ENCODE measurements around the gene MYO3A.

The MYO3A gene

DNA sequence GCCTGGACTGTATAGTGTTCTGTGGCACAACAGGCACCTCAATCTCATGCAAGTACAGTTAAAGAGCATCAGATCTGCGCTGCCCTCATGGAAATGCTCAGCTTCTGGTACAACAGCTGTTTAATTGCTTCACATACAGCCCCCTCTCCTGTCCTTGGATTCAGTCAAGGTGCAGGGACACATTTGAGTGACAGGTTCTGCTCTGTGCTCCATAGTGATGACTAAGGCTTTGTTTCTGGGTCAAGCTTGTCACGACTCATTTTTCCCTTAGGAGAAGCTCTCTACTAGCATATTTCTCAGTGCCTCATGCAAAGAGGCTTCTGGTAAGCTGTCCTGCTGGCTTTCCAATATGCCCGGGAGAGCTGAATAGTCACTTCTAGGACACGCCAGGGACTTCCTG, 26.8 kb upstream of the MYO3A start:
- no peak overlapping the region for H3K23ac ChIP-seq (ENCODE audit: low read depth, low read length, poor library complexity)
- no peak overlapping the region for H3K27ac ChIP-seq (replicated peaks; ENCODE audit: low read length)
- no peak overlapping the region for H2BK5ac ChIP-seq (ENCODE audit: low read length)
- H3K9me3 ChIP-seq (replicated peaks in 1 of 2; ENCODE audit: control insufficient read depth in 2 of 2, insufficient read depth in 1 of 2, low read depth in 1 of 2, low read length in 2 of 2): peaks cover 0 to 2% of the 10 kb centered on the region in 2 donors
- peak overlapping the region; percentile 63 for H3K14ac ChIP-seq (ENCODE audit: low read length)
- H3K4ac ChIP-seq (ENCODE audit: low read length): no peak overlapping the region
- H2AFZ ChIP-seq (ENCODE audit: low read length): no peak overlapping the region
- H2BK120ac ChIP-seq (ENCODE audit: low read depth, low read length): no peak overlapping the region
- no peaks in the 10 kb centered on the region for H3K36me3 ChIP-seq (replicated peaks in 1 of 2; ENCODE audit: control insufficient read depth in 2 of 2, insufficient read depth in 2 of 2, low read length in 2 of 2)
- no peaks in the 10 kb centered on the region for H3K79me1 ChIP-seq (ENCODE audit: low read depth, low read length)
- H3K9ac ChIP-seq (ENCODE audit: low read depth, low read length, poor library complexity): no peak overlapping the region
- H2BK12ac ChIP-seq (ENCODE audit: low read length): no peak overlapping the region
- H3K18ac ChIP-seq (ENCODE audit: low read length): peak overlapping the region; percentile 57
- no peak overlapping the region for H4K8ac ChIP-seq (ENCODE audit: low read depth, low read length)
- no peak overlapping the region for H4K91ac ChIP-seq (ENCODE audit: low read depth, low read length, poor library complexity)
- peak overlapping the region; percentile 52 for H2AK5ac ChIP-seq (ENCODE audit: low read depth, low read length)
- no peaks in the 10 kb centered on the region for H3K27me3 ChIP-seq (ENCODE audit: control insufficient read depth in 3 of 3, insufficient read depth in 3 of 3, low read depth in 1 of 3, low read length in 3 of 3)
- no peak overlapping the region for H3K4me2 ChIP-seq (ENCODE audit: insufficient read depth, low read length, poor library complexity, severe bottlenecking)
- no CpG with 5 or more reads among the region's 4 CpGs for WGBS, 2 donors (ENCODE audit: extremely low coverage in 2 of 2, insufficient read length in 2 of 2, insufficient replicate concordance in 1 of 2)
- H3K4me1 ChIP-seq (ENCODE audit: control insufficient read depth in 2 of 2, insufficient read depth in 1 of 2, low read depth in 1 of 2, low read length in 2 of 2): peaks cover 0 to 2% of the 10 kb centered on the region in 2 donors
- no peak for DNase-seq (ENCODE audit: low spot score)
- H3K4me3 ChIP-seq (ENCODE audit: low read length in 2 of 2): no peak overlapping the region
- no peak overlapping the region for H2BK15ac ChIP-seq (ENCODE audit: low read length)

GRCh38 chr10:25912866-25913265, 21.2 kb upstream of the MYO3A start:
- H3K36me3 ChIP-seq (replicated peaks in 1 of 2; ENCODE audit: control insufficient read depth in 2 of 2, insufficient read depth in 2 of 2, low read length in 2 of 2): no peaks in the 10 kb centered on the region
- H3K4me3 ChIP-seq (ENCODE audit: low read length in 2 of 2): no peak overlapping the region
- peaks cover 0 to 5% of the 10 kb centered on the region in 2 donors for H3K9me3 ChIP-seq (replicated peaks in 1 of 2; ENCODE audit: control insufficient read depth in 2 of 2, insufficient read depth in 1 of 2, low read depth in 1 of 2, low read length in 2 of 2)
- H4K91ac ChIP-seq (ENCODE audit: low read depth, low read length, poor library complexity): no peak overlapping the region
- H2BK120ac ChIP-seq (ENCODE audit: low read depth, low read length): no peak overlapping the region
- no peak overlapping the region for H2BK15ac ChIP-seq (ENCODE audit: low read length)
- no peak overlapping the region for H2AFZ ChIP-seq (ENCODE audit: low read length)
- no peak overlapping the region for H2AK5ac ChIP-seq (ENCODE audit: low read depth, low read length)
- peaks cover 1 to 3% of the 10 kb centered on the region in 2 donors for H3K4me1 ChIP-seq (ENCODE audit: control insufficient read depth in 2 of 2, insufficient read depth in 1 of 2, low read depth in 1 of 2, low read length in 2 of 2)
- H4K8ac ChIP-seq (ENCODE audit: low read depth, low read length): no peak overlapping the region
- H3K4me2 ChIP-seq (ENCODE audit: insufficient read depth, low read length, poor library complexity, severe bottlenecking): no peak overlapping the region
- DNase-seq (ENCODE audit: low spot score): no peak
- H3K9ac ChIP-seq (ENCODE audit: low read depth, low read length, poor library complexity): no peak overlapping the region
- H3K79me1 ChIP-seq (ENCODE audit: low read depth, low read length): no peaks in the 10 kb centered on the region
- H2BK12ac ChIP-seq (ENCODE audit: low read length): no peak overlapping the region
- no peak overlapping the region for H3K27ac ChIP-seq (replicated peaks; ENCODE audit: low read length)
- H3K27me3 ChIP-seq (ENCODE audit: control insufficient read depth in 3 of 3, insufficient read depth in 3 of 3, low read depth in 1 of 3, low read length in 3 of 3): no peaks in the 10 kb centered on the region
- H3K23ac ChIP-seq (ENCODE audit: low read depth, low read length, poor library complexity): no peak overlapping the region
- no peak overlapping the region for H3K18ac ChIP-seq (ENCODE audit: low read length)
- H2BK5ac ChIP-seq (ENCODE audit: low read length): no peak overlapping the region
- H3K14ac ChIP-seq (ENCODE audit: low read length): no peak overlapping the region
- H3K4ac ChIP-seq (ENCODE audit: low read length): no peak overlapping the region
- no CpG with 5 or more reads among the region's 2 CpGs for WGBS, 2 donors (ENCODE audit: extremely low coverage in 2 of 2, insufficient read length in 2 of 2, insufficient replicate concordance in 1 of 2)

DNA sequence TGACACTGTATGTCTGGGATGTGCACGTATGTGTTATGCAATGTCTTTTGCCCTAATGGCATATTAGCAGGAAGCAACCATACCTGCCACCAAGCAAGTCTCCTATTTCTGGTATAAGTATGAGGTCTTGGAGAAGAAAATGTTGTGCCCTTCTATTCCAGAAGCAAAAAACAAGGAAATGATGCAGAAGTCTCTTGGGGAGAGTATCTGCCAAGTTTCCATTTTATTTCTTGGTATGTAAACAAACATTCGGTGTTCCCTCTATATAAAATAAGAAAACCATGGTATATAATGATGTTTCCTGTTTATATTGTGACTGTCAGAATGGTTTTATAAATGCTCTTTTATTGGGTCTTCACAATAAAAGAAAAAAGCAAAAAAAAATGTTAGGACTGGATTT, 19.3 kb upstream of the MYO3A start:
- Histone ChIP-seq H3K18ac (ENCODE audit: low read length) (no peak overlapping the region), H3K4me2 (ENCODE audit: insufficient read depth, low read length, poor library complexity, severe bottlenecking) (no peak overlapping the region), H3K27ac (replicated peaks; ENCODE audit: low read length) (no peak overlapping the region), H2BK5ac (ENCODE audit: low read length) (no peak overlapping the region), H2AK5ac (ENCODE audit: low read depth, low read length) (no peak overlapping the region), H3K79me1 (ENCODE audit: low read depth, low read length) (no peaks in the 10 kb centered on the region), H3K14ac (ENCODE audit: low read length) (no peak overlapping the region), H3K4me1 (ENCODE audit: control insufficient read depth in 2 of 2, insufficient read depth in 1 of 2, low read depth in 1 of 2, low read length in 2 of 2) (peaks cover 1 to 3% of the 10 kb centered on the region in 2 donors), H4K91ac (ENCODE audit: low read depth, low read length, poor library complexity) (no peak overlapping the region), H2BK120ac (ENCODE audit: low read depth, low read length) (no peak overlapping the region), H2BK12ac (ENCODE audit: low read length) (no peak overlapping the region), H2AFZ (ENCODE audit: low read length) (no peak overlapping the region), H3K9ac (ENCODE audit: low read depth, low read length, poor library complexity) (no peak overlapping the region), H3K27me3 (ENCODE audit: control insufficient read depth in 3 of 3, insufficient read depth in 3 of 3, low read depth in 1 of 3, low read length in 3 of 3) (no peaks in the 10 kb centered on the region), H2BK15ac (ENCODE audit: low read length) (no peak overlapping the region), H3K9me3 (replicated peaks in 1 of 2; ENCODE audit: control insufficient read depth in 2 of 2, insufficient read depth in 1 of 2, low read depth in 1 of 2, low read length in 2 of 2) (peaks cover 0 to 5% of the 10 kb centered on the region in 2 donors), H3K4me3 (ENCODE audit: low read length in 2 of 2) (no peak overlapping the region), H4K8ac (ENCODE audit: low read depth, low read length) (no peak overlapping the region), H3K23ac (ENCODE audit: low read depth, low read length, poor library complexity) (no peak overlapping the region), H3K4ac (ENCODE audit: low read length) (no peak overlapping the region), H3K36me3 (replicated peaks in 1 of 2; ENCODE audit: control insufficient read depth in 2 of 2, insufficient read depth in 2 of 2, low read length in 2 of 2) (no peaks in the 10 kb centered on the region)
- no peak for DNase-seq (ENCODE audit: low spot score)
- no CpG with 5 or more reads among the region's 2 CpGs for WGBS, 2 donors (ENCODE audit: extremely low coverage in 2 of 2, insufficient read length in 2 of 2, insufficient replicate concordance in 1 of 2)

DNA sequence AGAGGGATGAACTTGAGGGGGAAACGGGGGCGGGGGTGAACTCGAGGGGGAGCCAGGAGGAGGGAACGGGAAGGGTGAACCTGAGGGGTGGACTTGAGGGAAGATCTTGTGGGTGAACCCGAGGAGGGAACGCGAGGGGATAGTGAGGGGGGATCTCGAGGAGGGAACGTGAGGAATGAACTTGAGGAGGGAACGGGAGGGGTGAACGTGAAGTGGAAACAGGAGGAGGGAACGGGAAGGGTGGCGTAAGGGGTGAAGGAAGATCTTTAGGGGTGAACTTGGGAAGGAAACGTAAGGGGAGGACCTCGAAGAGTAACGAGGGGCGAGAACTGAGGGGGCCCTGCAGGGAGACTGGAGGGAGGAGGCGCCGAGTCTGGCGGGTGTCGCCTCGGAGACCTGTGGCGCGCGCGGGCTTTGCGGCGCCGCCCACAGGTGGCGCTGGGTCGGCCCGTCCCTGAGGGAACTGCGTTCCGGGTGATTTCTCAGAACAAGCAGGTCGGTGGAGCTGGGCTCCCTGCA, 651 bp downstream of the MYO3A start:
- Histone ChIP-seq H3K23ac (ENCODE audit: low read depth, low read length, poor library complexity) (no peak overlapping the region), H3K36me3 (replicated peaks in 1 of 2; ENCODE audit: control insufficient read depth in 2 of 2, insufficient read depth in 2 of 2, low read length in 2 of 2) (no peaks in the 10 kb centered on the region), H3K4me2 (ENCODE audit: insufficient read depth, low read length, poor library complexity, severe bottlenecking) (peak overlapping the region; percentile 90), H3K4me1 (ENCODE audit: control insufficient read depth in 2 of 2, insufficient read depth in 1 of 2, low read depth in 1 of 2, low read length in 2 of 2) (peaks cover 0 to 5% of the 10 kb centered on the region in 2 donors), H2BK5ac (ENCODE audit: low read length) (no peak overlapping the region), H4K8ac (ENCODE audit: low read depth, low read length) (no peak overlapping the region), H3K18ac (ENCODE audit: low read length) (no peak overlapping the region), H3K27ac (replicated peaks; ENCODE audit: low read length) (no peak overlapping the region), H2AK5ac (ENCODE audit: low read depth, low read length) (no peak overlapping the region), H3K9me3 (replicated peaks in 1 of 2; ENCODE audit: control insufficient read depth in 2 of 2, insufficient read depth in 1 of 2, low read depth in 1 of 2, low read length in 2 of 2) (no peaks in the 10 kb centered on the region), H3K4ac (ENCODE audit: low read length) (no peak overlapping the region), H4K91ac (ENCODE audit: low read depth, low read length, poor library complexity) (no peak overlapping the region), H3K9ac (ENCODE audit: low read depth, low read length, poor library complexity) (peak overlapping the region; percentile 77), H3K27me3 (ENCODE audit: control insufficient read depth in 3 of 3, insufficient read depth in 3 of 3, low read depth in 1 of 3, low read length in 3 of 3) (peaks cover 6 to 32% (median 18%) of the 10 kb centered on the region in 3 experiments), H3K79me1 (ENCODE audit: low read depth, low read length) (no peaks in the 10 kb centered on the region), H3K4me3 (ENCODE audit: low read length in 2 of 2) (peak overlapping the region; percentile 51 to 66), H2BK12ac (ENCODE audit: low read length) (no peak overlapping the region), H2AFZ (ENCODE audit: low read length) (peak overlapping the region; percentile 92), H2BK15ac (ENCODE audit: low read length) (no peak overlapping the region), H2BK120ac (ENCODE audit: low read depth, low read length) (no peak overlapping the region), H3K14ac (ENCODE audit: low read length) (no peak overlapping the region)
- DNase-seq (ENCODE audit: low spot score): no peak
- no CpG with 5 or more reads among the region's 35 CpGs for WGBS, 2 donors (ENCODE audit: extremely low coverage in 2 of 2, insufficient read length in 2 of 2, insufficient replicate concordance in 1 of 2)

All from neuronal stem cell (in vitro differentiated cells).